NCI-H1048 (cell line): ENCODE data around the gene CCL14.

Experiments
- DNase-seq: peaks from one replicate; lab custom pipeline; 2025; lab: John Stamatoyannopoulos, UW

CCL14 gene

GRCh38 chr17:35988164-35988563, 1.6 kb upstream of the CCL14 start:
- no peak for DNase-seq

- no peak for DNase-seq
Observed at GRCh38 chr17:35984140-35984539, 2.4 kb downstream of the CCL14 start.

GRCh38 chr17:35982409-35983191, 3.9 kb downstream of the CCL14 start:
- no peak for DNase-seq

- no peak for DNase-seq
Observed at GRCh38 chr17:35981908-35982330, 4.6 kb downstream of the CCL14 start.

GRCh38 chr17:35981246-35981645, 5.3 kb downstream of the CCL14 start, which contains the start of gene CCL16:
CCL16 (minus strand) TSS chr17:35981497; CDS start chr17:35981420, 77 bp downstream.
- no peak for DNase-seq

- DNase-seq: no peak
Observed at GRCh38 chr17:35978346-35978745, 8.2 kb downstream of the CCL14 start.

- DNase-seq: no peak
Observed at GRCh38 chr17:35977509-35977908, 9.0 kb downstream of the CCL14 start.

- no peak for DNase-seq
Observed at GRCh38 chr17:35973333-35974260, 12.9 kb downstream of the CCL14 start.

GRCh38 chr17:35972945-35973332, 13.6 kb downstream of the CCL14 start:
- no peak for DNase-seq

GRCh38 chr17:35972535-35972934, 14.0 kb downstream of the CCL14 start:
- no peak for DNase-seq

GRCh38 chr17:35972066-35972465, 14.5 kb downstream of the CCL14 start:
- no peak for DNase-seq

- peak; percentile 73 for DNase-seq
Observed at GRCh38 chr17:35969558-35970380, 16.8 kb downstream of the CCL14 start.

- DNase-seq: no peak
Observed at GRCh38 chr17:35968520-35969054, 17.9 kb downstream of the CCL14 start.

GRCh38 chr17:35965272-35965671, 21.3 kb downstream of the CCL14 start:
- DNase-seq: no peak

GRCh38 chr17:35963663-35964062, 22.9 kb downstream of the CCL14 start:
- no peak for DNase-seq

- no peak for DNase-seq
Observed at GRCh38 chr17:35953720-35954119, 32.8 kb downstream of the CCL14 start.

- no peak for DNase-seq
Observed at GRCh38 chr17:35949401-35949800, 37.1 kb downstream of the CCL14 start.

- DNase-seq: no peak
Observed at GRCh38 chr17:35948092-35948491, 38.4 kb downstream of the CCL14 start.

- no peak for DNase-seq
Observed at GRCh38 chr17:35947156-35947585, 39.4 kb downstream of the CCL14 start.

- DNase-seq: no peak
Observed at GRCh38 chr17:35944151-35944550, 42.4 kb downstream of the CCL14 start.

- no peak for DNase-seq
Observed at GRCh38 chr17:35943537-35943936, 43.0 kb downstream of the CCL14 start, which contains the start of gene LYZL6. LYZL6 (minus strand) TSS chr17:35943713; CDS start chr17:35939356, 4,357 bp downstream.
